C4-2B (cell line): Measurements from ENCODE around the gene KRT4.

Source experiments
- H3K27ac ChIP-seq: fragments of 450-650 bp; 2 replicates; pipeline ENCODE4 v1.5.1; 2017
- ZFX ChIP-seq: fragments of 450-650 bp; IDR thresholded peaks from 2 replicates; pipeline ENCODE4 v1.6.1; 2017
- TF ChIP-seq, protein P1 (sequence below): fragments of 450-650 bp; conservative IDR thresholded peaks from 2 replicates; pipeline ENCODE4 v1.5.1; 2017; ENCODE audit warnings: mild to moderate bottlenecking

The KRT4 gene

DNA sequence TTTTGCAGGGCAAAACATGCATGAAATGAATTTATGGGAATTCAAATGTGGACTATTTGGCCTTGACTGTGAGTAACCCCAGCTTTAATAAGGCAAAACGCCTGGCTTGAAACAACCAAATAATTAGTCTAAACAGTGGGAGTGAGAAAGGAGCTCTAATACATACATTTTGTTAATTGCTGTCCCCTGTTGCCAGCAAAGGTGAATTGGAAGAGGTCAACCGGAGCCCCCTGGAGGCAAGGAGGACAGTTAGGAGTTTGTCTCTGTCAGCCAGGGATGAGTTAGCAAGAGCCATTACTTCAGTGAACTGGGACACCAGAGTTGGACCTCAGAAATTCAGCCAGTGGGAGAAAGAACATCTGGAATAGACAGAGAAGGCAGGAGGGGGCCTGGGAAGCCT, 54.2 kb downstream of the KRT4 start:
- TF ChIP-seq ZFX = no peak
- TF ChIP-seq, protein P1, sequence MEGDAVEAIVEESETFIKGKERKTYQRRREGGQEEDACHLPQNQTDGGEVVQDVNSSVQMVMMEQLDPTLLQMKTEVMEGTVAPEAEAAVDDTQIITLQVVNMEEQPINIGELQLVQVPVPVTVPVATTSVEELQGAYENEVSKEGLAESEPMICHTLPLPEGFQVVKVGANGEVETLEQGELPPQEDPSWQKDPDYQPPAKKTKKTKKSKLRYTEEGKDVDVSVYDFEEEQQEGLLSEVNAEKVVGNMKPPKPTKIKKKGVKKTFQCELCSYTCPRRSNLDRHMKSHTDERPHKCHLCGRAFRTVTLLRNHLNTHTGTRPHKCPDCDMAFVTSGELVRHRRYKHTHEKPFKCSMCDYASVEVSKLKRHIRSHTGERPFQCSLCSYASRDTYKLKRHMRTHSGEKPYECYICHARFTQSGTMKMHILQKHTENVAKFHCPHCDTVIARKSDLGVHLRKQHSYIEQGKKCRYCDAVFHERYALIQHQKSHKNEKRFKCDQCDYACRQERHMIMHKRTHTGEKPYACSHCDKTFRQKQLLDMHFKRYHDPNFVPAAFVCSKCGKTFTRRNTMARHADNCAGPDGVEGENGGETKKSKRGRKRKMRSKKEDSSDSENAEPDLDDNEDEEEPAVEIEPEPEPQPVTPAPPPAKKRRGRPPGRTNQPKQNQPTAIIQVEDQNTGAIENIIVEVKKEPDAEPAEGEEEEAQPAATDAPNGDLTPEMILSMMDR = no peak
- H3K27ac ChIP-seq = no peak overlapping the region

- no peak for TF ChIP-seq ZFX
- TF ChIP-seq, protein P1 = no peak
- H3K27ac ChIP-seq = no peak overlapping the region
Observed at GRCh38 chr12:52759218-52759617, 54.7 kb downstream of the KRT4 start.

DNA sequence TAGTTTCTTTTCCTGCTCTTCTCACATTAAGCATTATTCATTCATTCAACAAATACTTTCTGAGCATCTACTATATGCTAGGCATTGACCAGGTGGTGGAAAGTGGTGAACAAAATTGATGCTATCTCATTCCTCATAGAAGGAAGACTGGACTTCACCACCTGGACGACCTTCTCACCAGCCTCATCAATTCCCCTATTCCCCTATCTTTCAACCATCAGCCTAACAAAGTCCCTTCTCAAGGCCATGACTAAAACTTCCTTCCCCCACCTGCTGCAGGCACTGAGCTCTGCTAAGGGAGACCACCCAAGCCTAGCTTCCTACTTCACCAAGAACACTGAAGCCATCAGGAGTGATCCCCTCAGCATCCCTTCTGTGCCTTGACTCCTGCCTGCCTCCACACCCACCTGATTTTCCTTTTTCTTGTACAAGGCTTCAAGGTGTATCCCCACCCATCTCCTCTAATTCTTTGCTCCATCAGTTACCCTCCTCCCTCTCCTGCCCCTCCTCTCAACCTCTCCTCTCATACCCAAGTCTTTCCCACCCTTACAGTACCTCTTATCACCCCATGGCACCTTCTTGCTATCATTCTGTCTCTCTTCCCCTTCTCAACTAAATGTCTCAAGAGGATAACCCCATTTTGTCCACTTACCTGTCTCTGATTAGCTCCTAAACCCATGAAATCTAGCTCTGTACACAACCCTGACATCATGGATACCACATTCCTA, 56.3 kb downstream of the KRT4 start:
- no peak for TF ChIP-seq ZFX
- TF ChIP-seq, protein P1 = no peak
- no peak overlapping the region for H3K27ac ChIP-seq
